HepG2 (cell line): ENCODE results near the gene LRIG3. TPM values are rescaled to one million over a fixed set of nuclear protein-coding genes. Genes with fewer than 3 reads are reported as not detected.

ENCODE experiments used
- ATAC-seq: fragments of 200-7000 bp; cut with Tn5 transposase; 3 replicates; pipeline ENCODE4 v1.9.1; 2020; ENCODE audit warnings: mild to moderate bottlenecking, moderate library complexity
- BruUV-seq: library from RNA; stranded (reverse); fragments of 400-500 nt; replicated peaks from 2 replicates; lab custom pipeline; 2021; lab: Mats Ljungman, UMichigan
- CTCF ChIA-PET: fragments of 300-600 bp; formaldehyde crosslinking; extraction: SDS; loops from one replicate; lab custom pipeline; 2021; ENCODE audit warnings: low total read pairs, inconsistent platforms, low intra/inter-chr PET ratio; lab: Yijun Ruan, JAX
- POLR2A ChIA-PET: fragments of 350-600 bp; sonication (Branson Sonifier 250); formaldehyde crosslinking; loops from one replicate; lab custom pipeline; 2020; ENCODE audit warnings: antibody characterized with exemption, inconsistent platforms; lab: Yijun Ruan, JAX
- DNase-seq: peaks from one replicate; pipeline ENCODE4 v3.0.0-alpha.2; 2015; ENCODE audit warnings: low spot score
- FAIRE-seq: peaks from 3 replicates; lab custom pipeline; 2011; peaks lifted over from hg19 to GRCh38; lab: Jason Lieb, UNC
- H2AFZ ChIP-seq: one replicate; pipeline ENCODE4 v1.6.1; 2011; ENCODE audit warnings: low read length, inconsistent platforms
- H3K27ac ChIP-seq: fragments of 300-600 bp; 3 replicates; pipeline ENCODE4 v1.8.0; 2011; ENCODE audit warnings: mixed run types, mild to moderate bottlenecking, mixed read lengths, low read length, inconsistent platforms; ENCODE audit not compliant: insufficient read depth; ENCODE audit errors: extremely low read length
- H3K27me3 ChIP-seq, 2 experiments: fragments of 200-600 bp in 1 of 2; 2 replicates in 1 of 2; 3 replicates in 1 of 2; pipeline versions ENCODE4 v1.6.0 to v1.8.0; 2011; ENCODE audit warnings: low read length in 2 of 2, mild to moderate bottlenecking in 2 of 2, moderate library complexity in 2 of 2, inconsistent platforms in 1 of 2; ENCODE audit not compliant: insufficient read depth in 2 of 2, control insufficient read depth in 1 of 2
- H3K36me3 ChIP-seq, 2 experiments: fragments of 200-600 bp in 1 of 2; replicated peaks in 1 of 2; 2 replicates in 1 of 2; 3 replicates in 1 of 2; pipeline versions ENCODE4 v1.5.1 to v1.8.0; 2011; ENCODE audit warnings: low read length in 2 of 2, inconsistent platforms in 1 of 2; ENCODE audit not compliant: insufficient read depth in 2 of 2, control insufficient read depth in 1 of 2
- H3K4me1 ChIP-seq: 2 replicates; pipeline ENCODE4 v1.5.1; 2012; ENCODE audit warnings: low read length, inconsistent platforms; ENCODE audit not compliant: insufficient read depth
- H3K4me2 ChIP-seq: 2 replicates; pipeline ENCODE4 v1.6.0; 2011; ENCODE audit warnings: low read depth, low read length, inconsistent platforms
- H3K4me3 ChIP-seq, 3 experiments: fragments of 200-600 bp in 1 of 3; sonication (generic), shearing (Covaris generic) in 1 of 3; replicated peaks in 1 of 3; 2 replicates each; pipeline ENCODE4 v1.5.1; 2011 to 2016; ENCODE audit warnings: low read length in 3 of 3, inconsistent platforms in 2 of 3, low read depth in 2 of 3, mild to moderate bottlenecking in 2 of 3, control low read depth in 1 of 3, mixed read lengths in 1 of 3; ENCODE audit not compliant: insufficient read depth in 1 of 3
- H3K79me2 ChIP-seq: one replicate; pipeline ENCODE4 v1.6.1; 2011; ENCODE audit warnings: low read length, inconsistent platforms; ENCODE audit not compliant: insufficient read depth
- H3K9ac ChIP-seq: 2 replicates; pipeline ENCODE4 v1.6.0; 2011; ENCODE audit warnings: mild to moderate bottlenecking, low read depth, low read length, inconsistent platforms; ENCODE audit not compliant: insufficient read depth
- H3K9me3 ChIP-seq: 2 replicates; pipeline ENCODE4 v1.5.1; 2012; ENCODE audit warnings: mild to moderate bottlenecking, low read length
- H4K20me1 ChIP-seq: 2 replicates; pipeline ENCODE4 v1.6.0; 2011; ENCODE audit warnings: inconsistent platforms, mild to moderate bottlenecking, low read length, moderate library complexity; ENCODE audit not compliant: insufficient read depth
- ATF2 ChIP-seq: sonication (generic); formaldehyde crosslinking; IDR thresholded peaks from 2 replicates; pipeline ENCODE4 v1.4.0; 2020; ENCODE audit warnings: missing genetic modification reagents
- HDAC1 ChIP-seq: sonication (generic); formaldehyde crosslinking; IDR thresholded peaks from 2 replicates; pipeline ENCODE4 v1.5.1; 2020; ENCODE audit warnings: mild to moderate bottlenecking, missing genetic modification reagents
- IRX3 ChIP-seq: sonication (generic); formaldehyde crosslinking; IDR thresholded peaks from 2 replicates; pipeline ENCODE4 v1.8.1; 2023; ENCODE audit warnings: mild to moderate bottlenecking, low read depth, missing genetic modification reagents, borderline replicate concordance
- MAFK ChIP-seq, 2 experiments: IDR thresholded peaks in 1 of 2; conservative IDR thresholded peaks in 1 of 2; 2 replicates each; pipeline ENCODE4 v1.6.1; 2011; ENCODE audit warnings: improper control_type of control experiment in 2 of 2, low read length in 2 of 2
- STAG1 ChIP-seq: sonication (generic); formaldehyde crosslinking; IDR thresholded peaks from 2 replicates; pipeline ENCODE4 v1.4.0; 2020; ENCODE audit warnings: missing genetic modification reagents
- ZNF275 ChIP-seq: sonication (generic); formaldehyde crosslinking; IDR thresholded peaks from 2 replicates; pipeline ENCODE4 v1.8.0; 2022; ENCODE audit warnings: missing genetic modification reagents, mild to moderate bottlenecking, inconsistent platforms, borderline replicate concordance
- ZNF33A ChIP-seq: sonication (generic); formaldehyde crosslinking; IDR thresholded peaks from 2 replicates; pipeline ENCODE4 v1.5.1; 2020; ENCODE audit warnings: missing genetic modification reagents, mild to moderate bottlenecking, moderate library complexity, borderline replicate concordance
- ZNF569 ChIP-seq: sonication (generic); formaldehyde crosslinking; IDR thresholded peaks from 2 replicates; pipeline ENCODE4 v1.5.0; 2020; ENCODE audit warnings: mild to moderate bottlenecking, missing genetic modification reagents, moderate library complexity, borderline replicate concordance
- ZNF747 ChIP-seq: sonication (generic); formaldehyde crosslinking; IDR thresholded peaks from 2 replicates; pipeline ENCODE4 v1.8.1; 2023; ENCODE audit warnings: missing genetic modification reagents, mild to moderate bottlenecking, borderline replicate concordance
- WGBS: methylation state at CpG from one replicate; pipeline ENCODE4 v1.1.6; 2017; ENCODE audit warnings: low lambda C conversion rate; 5-methylcytosine and 5-hydroxymethylcytosine counted together
- in situ Hi-C: cut with HindIII; loops from 2 replicates; pipeline ENCODE4 v1.10.0; 2017; ENCODE audit warnings: low pct_unique_long_range_greater_than_20kb; ENCODE audit not compliant: extremely low pct_ligation_motif_present
- intact Hi-C: fragments of 100-400 bp; cut with micrococcal nuclease; formaldehyde crosslinking; loops from one replicate; pipeline ENCODE4 v1.10.0; 2022; ENCODE audit not compliant: unreplicated experiment
- polyA plus RNA-seq, 8 experiments: library from polyadenylated mRNA; depleted of rRNA in 3 of 8; stranded (reverse) in 7 of 8; unstranded in 1 of 8; fragments of >200 nt; fragmentation: Illumina TruSeq in 4 of 8; extraction: Trizol in 4 of 8; gene quantifications; 2 replicates each; pipeline versions ENCODE4 v1.2.1 to v1.2.3, GENCODE V29; 2011 to 2016; ENCODE audit warnings: low read depth in 4 of 8, missing spikeins in 1 of 8, mixed read lengths in 1 of 8; ENCODE audit not compliant: insufficient read depth in 1 of 8
- total RNA-seq, 5 experiments: library from RNA; depleted of rRNA; stranded (reverse); fragments of >200 nt; fragmentation: Illumina TruSeq; extraction: Trizol; gene quantifications; 2 replicates each; pipeline ENCODE4 v1.2.3, GENCODE V29; 2016; ENCODE audit warnings: low read depth in 1 of 5

Gene LRIG3
- total and polyA plus RNA-seq, 2 of the 13 experiments (the other 11 are each of a cell fraction or from before 2014, with no cell fraction given), result 7.7 to 17.4 TPM

GRCh38 chr12:58833853-58834252 is 86.5 kb downstream of the LRIG3 start:
- H2AFZ ChIP-seq, result no peak overlapping the region
- H3K27me3 ChIP-seq, result no peaks in the 10 kb centered on the region; a peak in 1 of 5 replicates
- TF ChIP-seq STAG1 (CRISPR knock-in tag) (peak; percentile 36), IRX3 (CRISPR knock-in tag) (no peak), ZNF569 (no peak), ZNF747 (CRISPR knock-in tag) (no peak)
- DNase-seq (no peak), FAIRE-seq (no peak), ATAC-seq (no peak)
- H3K27ac ChIP-seq, result no peak overlapping the region
- no peak overlapping the region for H3K9ac ChIP-seq
- H3K9me3 ChIP-seq, result no peaks in the 10 kb centered on the region
- WGBS, result 10% methylated on average over 3 of the region's 3 CpGs
- ChIA-PET CTCF (no interaction called here), POLR2A (no interaction called here)
- no peaks in the 10 kb centered on the region for H3K36me3 ChIP-seq
- no peaks in the 10 kb centered on the region for H4K20me1 ChIP-seq
- in situ Hi-C loops (no loop called here), intact Hi-C loops (no loop called here)
- H3K4me1 ChIP-seq, result no peaks in the 10 kb centered on the region
- H3K79me2 ChIP-seq, result no peaks in the 10 kb centered on the region
- BruUV-seq, result no TSS peak
- H3K4me2 ChIP-seq, result no peak overlapping the region
- no peak overlapping the region for H3K4me3 ChIP-seq

DNA sequence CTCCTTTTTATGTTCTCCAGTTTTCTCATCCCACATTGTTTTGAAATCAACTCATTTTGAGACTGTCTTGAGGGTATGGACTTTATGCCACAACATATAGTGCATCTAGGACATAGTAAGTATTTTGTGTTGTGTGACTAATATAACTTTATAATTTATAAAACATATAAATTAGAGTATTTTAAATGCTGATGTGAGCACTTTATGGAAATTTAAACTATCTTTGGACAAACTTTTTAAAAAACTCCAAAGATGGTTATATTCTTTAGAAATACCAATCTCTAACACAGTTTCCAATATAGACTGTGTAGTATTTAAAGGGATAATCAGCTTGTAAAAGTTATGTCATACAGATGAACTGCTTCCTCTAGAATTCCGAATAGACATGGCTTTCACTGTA is 87.4 kb downstream of the LRIG3 start:
- POLR2A ChIA-PET, result no interaction called here
- no peak overlapping the region for H3K4me3 ChIP-seq
- no peak overlapping the region for H3K27ac ChIP-seq
- no peaks in the 10 kb centered on the region for H4K20me1 ChIP-seq
- H3K36me3 ChIP-seq, result no peaks in the 10 kb centered on the region
- intact Hi-C loops (no loop called here), in situ Hi-C loops (no loop called here)
- no peaks in the 10 kb centered on the region; a peak in 1 of 5 replicates for H3K27me3 ChIP-seq
- no peak for DNase-seq
- no peak overlapping the region for H2AFZ ChIP-seq
- no peaks in the 10 kb centered on the region for H3K9me3 ChIP-seq
- no peak for ATAC-seq
- no TSS peak for BruUV-seq
- FAIRE-seq, result no peak
- H3K79me2 ChIP-seq, result no peaks in the 10 kb centered on the region
- H3K4me2 ChIP-seq, result no peak overlapping the region
- 4% methylated on average over 1 of the region's 1 CpG for WGBS
- CTCF ChIA-PET, result no interaction called here
- H3K9ac ChIP-seq, result no peak overlapping the region
- H3K4me1 ChIP-seq, result no peaks in the 10 kb centered on the region
- TF ChIP-seq MAFK (conservative IDR thresholded peaks at IDR 0.05 in 1 of 2, IDR thresholded peaks at IDR 0.05 in 1 of 2; ENCODE audit: low read length in 2 of 2) (peak in 1 of 2 experiments; percentile 79; a peak in 2 of 4 replicates), HDAC1 (CRISPR knock-in tag) (no peak), ZNF33A (CRISPR knock-in tag) (no peak), ATF2 (CRISPR knock-in tag) (no peak), ZNF275 (CRISPR knock-in tag) (no peak)
